Gastroesophageal sphincter (tissue), 3 donors: Measurements from ENCODE around the gene SLC12A1.

ENCODE experiments used
- EP300 ChIP-seq: sonication (generic); formaldehyde crosslinking; IDR thresholded peaks from one replicate; pipeline ENCODE4 v1.6.1; 2017; ENCODE audit warnings: antibody characterized with exemption, mild to moderate bottlenecking
- POLR2A ChIP-seq, 2 donors: fragments of 450-650 bp; IDR thresholded peaks; one replicate each; pipeline ENCODE4 v1.6.1; 2017; ENCODE audit warnings: antibody characterized with exemption in 2 of 2, mild to moderate bottlenecking in 2 of 2, moderate library complexity in 1 of 2
- POLR2AphosphoS5 ChIP-seq: sonication (generic); formaldehyde crosslinking; IDR thresholded peaks from one replicate; pipeline ENCODE4 v1.6.1; 2017; ENCODE audit warnings: antibody characterized with exemption
- TF ChIP-seq, protein P1 (sequence below), 4 experiments: fragments of 200-600 bp in 2 of 4; fragments of 450-650 bp in 2 of 4; sonication (generic) in 1 of 4; IDR thresholded peaks; one replicate each; pipeline ENCODE4 v1.5.1; 2017 to 2019; ENCODE audit warnings: antibody characterized with exemption in 4 of 4, mild to moderate bottlenecking in 2 of 4, moderate library complexity in 2 of 4

- TF ChIP-seq, protein P1, sequence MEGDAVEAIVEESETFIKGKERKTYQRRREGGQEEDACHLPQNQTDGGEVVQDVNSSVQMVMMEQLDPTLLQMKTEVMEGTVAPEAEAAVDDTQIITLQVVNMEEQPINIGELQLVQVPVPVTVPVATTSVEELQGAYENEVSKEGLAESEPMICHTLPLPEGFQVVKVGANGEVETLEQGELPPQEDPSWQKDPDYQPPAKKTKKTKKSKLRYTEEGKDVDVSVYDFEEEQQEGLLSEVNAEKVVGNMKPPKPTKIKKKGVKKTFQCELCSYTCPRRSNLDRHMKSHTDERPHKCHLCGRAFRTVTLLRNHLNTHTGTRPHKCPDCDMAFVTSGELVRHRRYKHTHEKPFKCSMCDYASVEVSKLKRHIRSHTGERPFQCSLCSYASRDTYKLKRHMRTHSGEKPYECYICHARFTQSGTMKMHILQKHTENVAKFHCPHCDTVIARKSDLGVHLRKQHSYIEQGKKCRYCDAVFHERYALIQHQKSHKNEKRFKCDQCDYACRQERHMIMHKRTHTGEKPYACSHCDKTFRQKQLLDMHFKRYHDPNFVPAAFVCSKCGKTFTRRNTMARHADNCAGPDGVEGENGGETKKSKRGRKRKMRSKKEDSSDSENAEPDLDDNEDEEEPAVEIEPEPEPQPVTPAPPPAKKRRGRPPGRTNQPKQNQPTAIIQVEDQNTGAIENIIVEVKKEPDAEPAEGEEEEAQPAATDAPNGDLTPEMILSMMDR (IDR thresholded peaks at IDR 0.05), result no peak
- no peak for TF ChIP-seq POLR2A (IDR thresholded peaks at IDR 0.05)
- TF ChIP-seq POLR2AphosphoS5, result no peak
- no peak for TF ChIP-seq EP300
Measured at GRCh38 chr15:48191574-48192225, 14.4 kb upstream of the SLC12A1 start, which contains the start of gene CTXN2.
